ENCODE measurements around the gene TIAM2.
A peak's percentile ranks its signal among the peaks of the same experiment; 100 is the strongest.
"Not testable (repeated sequence)": the region's sequence is repeated elsewhere in the genome, so short reads cannot be mapped to it uniquely, and the experiment has no call there.

TIAM2 gene

DNA sequence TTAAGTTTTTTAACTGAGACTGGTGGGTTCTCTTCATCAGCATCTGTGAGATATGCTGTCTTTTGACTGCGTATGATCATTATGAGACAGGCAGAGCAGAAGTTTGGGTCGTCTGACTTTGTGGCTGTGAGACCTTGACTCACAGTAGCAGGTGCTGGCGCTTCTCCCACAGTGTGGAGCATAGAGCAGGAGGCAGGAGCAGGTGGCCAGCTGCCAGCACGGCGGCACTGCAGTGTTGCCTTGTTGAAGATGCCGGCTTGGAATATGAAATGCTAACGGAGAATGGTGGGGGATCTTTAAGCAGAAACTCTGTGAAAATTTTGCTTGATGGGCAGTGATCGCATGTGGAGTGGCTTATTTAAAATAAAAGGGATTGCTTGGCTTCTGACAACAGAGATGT is 105.0 kb downstream of the TIAM2 start:
- no peak for DNase-seq (ENCODE audit: low read depth)

DNA sequence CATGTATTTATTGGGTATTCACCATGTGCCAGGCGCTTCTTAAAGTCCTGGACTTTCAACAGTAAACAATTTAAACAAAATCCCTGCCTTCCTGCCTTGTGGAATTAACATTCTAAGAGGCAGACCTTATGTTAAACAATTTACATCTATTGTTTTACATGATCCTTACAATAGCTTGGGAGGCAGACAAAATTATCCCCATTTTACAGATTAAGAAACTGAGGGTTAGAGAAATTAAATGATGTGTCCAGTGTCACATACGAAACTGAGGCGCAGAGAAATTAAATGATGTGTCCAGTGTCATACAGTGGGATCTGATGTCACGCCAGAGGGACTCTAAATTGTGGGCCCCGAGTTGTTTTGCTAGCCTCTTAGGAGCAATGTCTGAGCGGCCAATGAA is 105.5 kb downstream of the TIAM2 start:
- DNase-seq (ENCODE audit: low read depth): no peak

DNA sequence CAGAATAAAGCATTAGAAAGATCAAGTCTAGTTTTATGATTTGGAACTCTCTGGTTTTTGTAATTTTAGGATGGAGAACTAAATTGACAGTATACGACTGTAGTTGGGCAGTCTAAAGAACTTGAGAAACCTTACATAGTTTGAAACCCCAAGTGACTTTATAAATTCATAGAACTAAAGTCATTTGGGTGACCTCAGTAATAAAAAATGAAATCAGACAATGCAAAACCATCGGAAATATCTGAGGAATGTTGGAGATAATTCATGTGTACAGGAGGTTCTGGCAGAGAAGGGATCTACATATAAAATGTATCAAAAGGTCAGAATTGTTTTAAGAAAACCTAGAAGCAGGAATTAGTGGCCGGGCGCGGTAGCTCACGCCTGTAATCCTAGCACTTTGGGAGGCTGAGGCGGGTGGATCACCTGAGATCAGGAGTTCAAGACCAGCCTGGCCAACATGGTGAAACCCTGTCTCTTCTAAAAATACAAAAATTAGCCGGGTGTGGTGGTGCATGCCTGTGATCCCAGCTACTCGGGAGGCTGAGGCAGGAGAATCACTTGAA is 108.0 kb downstream of the TIAM2 start:
- DNase-seq (ENCODE audit: low read depth): not testable (repeated sequence)

GRCh38 chr6:155103816-155104366 is 108.8 kb downstream of the TIAM2 start:
- peak; percentile 16 for DNase-seq (ENCODE audit: low read depth)

DNA sequence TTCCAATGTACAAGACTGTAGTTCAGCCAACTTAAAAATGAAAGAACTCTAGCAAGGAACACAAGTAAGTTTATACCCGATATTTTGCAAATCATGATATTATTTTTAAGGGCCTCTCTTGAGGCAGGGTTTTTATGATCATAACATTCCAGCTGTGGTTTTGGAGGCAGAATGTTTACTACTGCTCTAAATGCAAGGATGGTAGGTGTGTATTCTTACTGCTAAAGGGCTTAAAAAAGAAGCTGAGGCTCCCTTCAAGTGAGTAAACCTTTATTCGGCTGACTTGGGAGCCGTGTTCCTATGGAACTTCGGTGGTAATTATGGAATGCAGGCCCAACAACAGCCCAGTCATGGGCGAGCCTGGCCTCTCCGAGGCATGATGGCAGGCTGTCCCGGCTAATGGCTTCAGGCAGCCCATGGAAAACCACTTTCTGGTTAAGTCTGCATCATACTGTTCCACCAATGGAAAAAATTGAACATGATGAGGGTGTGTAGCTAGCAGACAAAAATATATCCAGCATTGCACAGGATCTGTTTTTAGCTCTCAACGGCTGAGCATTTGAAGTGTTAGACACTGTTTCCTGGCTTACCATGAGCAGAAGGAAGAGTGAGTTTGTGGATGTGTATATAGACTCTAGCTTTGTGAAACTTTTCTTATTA is 111.5 kb downstream of the TIAM2 start:
- DNase-seq (ENCODE audit: low read depth): no peak

- no peak for DNase-seq (ENCODE audit: low read depth)
These were observed 112.4 kb downstream of the TIAM2 start for GRCh38 chr6:155107432-155108069.

GRCh38 chr6:155108070-155108820 is 113.1 kb downstream of the TIAM2 start:
- DNase-seq (ENCODE audit: low read depth): no peak

DNA sequence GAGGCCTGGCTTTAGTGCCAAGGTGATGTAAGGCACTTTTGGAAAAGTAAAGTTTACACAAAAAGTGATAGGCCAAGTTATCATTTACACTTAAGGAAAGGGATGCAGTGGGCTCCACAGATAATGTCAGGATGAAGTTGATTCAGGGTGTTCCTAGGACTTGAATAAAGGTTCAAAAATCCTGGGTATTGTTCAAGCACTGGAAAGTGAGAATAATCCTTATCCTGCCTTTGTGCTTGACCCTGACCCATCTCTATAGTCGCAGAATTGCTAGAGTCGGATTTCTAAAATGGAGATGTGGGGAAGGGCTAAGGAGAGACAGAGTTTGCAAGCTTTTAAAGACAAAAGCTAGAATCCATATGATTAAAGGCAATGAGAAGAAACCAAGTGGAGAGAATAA is 115.6 kb downstream of the TIAM2 start:
- no peak for DNase-seq (ENCODE audit: low read depth)

- DNase-seq (ENCODE audit: low read depth): no peak
These were observed 117.6 kb downstream of the TIAM2 start for GRCh38 chr6:155112757-155113156.

GRCh38 chr6:155115893-155116570 is 120.9 kb downstream of the TIAM2 start:
- DNase-seq (ENCODE audit: low read depth): no peak

DNA sequence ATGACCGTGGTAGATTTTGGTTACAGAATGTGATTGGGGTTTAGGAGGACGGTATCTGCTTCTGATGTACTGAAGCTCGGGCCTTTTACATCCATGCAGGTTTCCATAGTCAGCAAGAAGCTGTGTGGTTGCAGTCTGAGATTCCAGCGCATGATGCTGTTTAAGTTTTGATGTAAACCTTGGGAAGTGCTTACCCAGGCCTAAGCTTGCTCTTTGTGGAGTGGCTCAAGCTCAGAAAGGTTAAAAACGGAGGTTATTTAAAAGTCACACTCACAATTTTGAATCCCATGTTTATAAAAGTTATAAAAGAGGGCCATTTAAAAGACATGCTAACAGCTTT is 121.4 kb downstream of the TIAM2 start:
- no peak for DNase-seq (ENCODE audit: low read depth)

DNA sequence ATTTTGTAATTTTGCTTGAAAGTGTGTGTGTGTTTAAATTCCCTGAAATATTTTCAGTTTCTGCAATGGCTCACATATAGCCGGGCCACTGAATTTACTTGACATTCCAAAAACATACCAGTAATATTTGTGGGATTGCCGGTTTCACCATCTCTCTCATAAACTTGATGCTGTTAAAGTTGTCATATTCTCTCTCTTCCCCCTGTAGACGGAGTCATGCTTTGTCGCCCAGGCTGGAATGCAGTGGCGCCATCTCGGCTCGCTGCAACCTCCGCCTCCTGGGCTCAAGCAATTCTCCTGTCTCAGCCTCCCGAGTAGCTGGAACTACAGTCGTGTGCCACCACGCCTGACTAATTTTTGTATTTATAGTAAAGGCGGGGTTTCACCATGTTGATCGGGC is 122.1 kb downstream of the TIAM2 start:
- DNase-seq (ENCODE audit: low read depth): no peak

DNA sequence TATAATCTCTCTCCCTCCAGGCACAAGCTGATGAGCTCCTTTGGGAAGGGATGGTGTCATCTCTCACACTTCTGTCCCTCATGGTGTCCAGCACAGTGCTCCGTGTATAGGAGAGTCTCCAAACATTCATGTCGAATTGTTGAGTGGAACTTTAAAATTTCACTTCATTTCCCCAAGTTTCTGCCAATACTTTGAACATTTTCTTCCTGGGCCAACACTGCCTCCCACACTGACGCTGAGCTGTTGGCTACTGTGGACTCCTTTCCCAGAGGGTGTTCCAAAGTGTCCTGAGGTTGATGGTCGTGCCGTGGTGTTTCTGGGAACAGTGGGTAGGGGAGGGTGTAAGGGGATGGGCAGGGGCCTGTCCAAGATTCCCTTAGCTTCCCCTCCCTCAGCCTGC is 122.7 kb downstream of the TIAM2 start:
- no peak for DNase-seq (ENCODE audit: low read depth)

- not testable (repeated sequence) for DNase-seq (ENCODE audit: low read depth)
These were observed 124.1 kb downstream of the TIAM2 start for GRCh38 chr6:155119201-155119600.

GRCh38 chr6:155120034-155120433 is 124.9 kb downstream of the TIAM2 start:
- no peak for DNase-seq (ENCODE audit: low read depth)

DNA sequence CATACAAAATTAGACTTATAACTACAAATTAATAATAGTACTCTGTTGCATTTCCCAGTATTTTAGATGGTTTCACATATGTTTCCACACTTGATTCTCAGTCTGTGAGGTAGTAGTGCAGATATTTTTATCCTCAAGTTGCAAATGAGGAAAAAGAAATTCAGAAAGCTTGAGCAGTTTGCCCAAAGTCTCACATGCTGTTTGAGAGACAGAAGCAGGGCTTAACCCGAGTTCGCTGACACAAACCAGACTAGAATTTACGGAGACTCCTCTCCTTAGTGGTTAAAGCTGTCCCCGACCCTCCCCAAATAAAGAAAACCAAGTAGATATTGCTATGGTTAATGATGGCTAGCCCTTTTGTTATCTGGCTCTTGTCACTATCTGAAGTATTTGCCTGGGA is 126.2 kb downstream of the TIAM2 start:
- no peak for DNase-seq (ENCODE audit: low read depth)

GRCh38 chr6:155121699-155122098 is 126.6 kb downstream of the TIAM2 start:
- no peak for DNase-seq (ENCODE audit: low read depth)

DNA sequence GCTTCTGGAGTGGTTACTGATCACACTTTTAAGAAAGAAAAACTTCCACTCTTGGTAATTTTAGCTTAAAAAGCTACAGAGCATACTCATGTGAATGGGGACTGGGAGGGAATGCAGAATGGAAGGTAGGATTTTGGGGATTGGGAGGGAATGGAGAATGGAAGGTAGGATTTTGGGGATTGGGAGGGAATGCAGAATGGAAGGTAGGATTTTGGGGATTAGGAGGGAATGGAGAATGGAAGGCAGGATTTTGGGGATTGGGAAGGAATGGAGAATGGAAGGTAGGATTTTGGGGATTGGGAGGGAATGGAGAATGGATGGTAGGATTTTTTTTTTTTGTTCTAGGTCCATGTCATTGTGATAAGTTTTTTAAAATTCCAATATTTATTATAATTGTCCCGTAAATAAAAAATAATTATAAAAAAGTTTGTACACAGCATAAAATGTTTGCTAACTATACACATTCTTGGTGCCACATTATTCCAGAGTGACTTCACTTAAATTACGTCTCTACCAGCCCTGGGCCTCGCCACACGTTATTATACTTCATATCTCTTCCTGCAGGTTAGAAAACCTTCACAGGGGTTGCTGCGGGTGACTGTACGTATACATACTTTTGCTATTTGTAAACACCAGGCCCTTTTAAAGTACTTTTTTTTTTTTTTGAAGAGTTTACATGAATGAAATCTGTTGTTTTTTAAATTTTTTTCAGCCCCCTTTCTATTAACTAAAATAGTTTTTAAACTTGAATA is 127.3 kb downstream of the TIAM2 start:
- no peak for DNase-seq (ENCODE audit: low read depth)

DNA sequence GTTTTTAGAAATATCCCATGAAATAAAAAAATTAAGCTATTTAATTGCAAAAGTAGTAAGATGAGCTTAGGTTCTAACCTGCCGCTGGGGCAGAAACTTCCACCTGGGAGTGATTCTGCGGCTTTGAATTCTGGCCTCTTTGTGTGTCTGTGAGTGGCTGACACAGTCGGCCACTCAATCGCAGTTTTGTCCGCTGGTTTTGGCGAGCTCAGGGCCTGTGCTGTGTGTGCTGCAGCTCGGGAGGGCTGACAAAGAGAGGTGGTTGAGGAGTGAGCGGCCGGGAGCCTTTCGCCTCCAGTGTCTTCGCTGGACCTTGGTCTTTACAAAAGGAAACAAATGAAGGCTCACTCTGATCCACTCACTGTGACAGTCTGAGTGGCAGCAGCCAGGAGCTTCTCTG is 128.4 kb downstream of the TIAM2 start:
- no peak for DNase-seq (ENCODE audit: low read depth)

DNA sequence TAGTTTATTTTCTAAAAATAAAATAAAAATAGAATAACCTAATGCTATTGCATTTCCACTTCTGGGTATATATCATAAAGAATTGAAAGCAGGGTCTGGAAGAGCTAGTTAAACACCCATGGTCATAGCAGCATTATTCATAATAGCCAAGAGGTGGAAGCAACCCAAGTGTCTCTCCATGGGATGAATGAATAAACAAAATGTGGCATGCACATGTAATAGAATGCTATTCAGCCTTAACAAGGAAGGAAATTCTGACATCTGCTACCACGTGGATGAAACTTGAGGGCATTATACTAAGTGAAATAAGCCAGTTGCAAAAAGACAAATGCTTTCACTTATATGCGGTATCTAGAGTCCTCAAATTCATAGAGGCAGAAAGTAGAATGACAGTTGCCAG is 130.8 kb downstream of the TIAM2 start:
- DNase-seq (ENCODE audit: low read depth): no peak

GRCh38 chr6:155126727-155127439 is 131.8 kb downstream of the TIAM2 start:
- peak; percentile 54 for DNase-seq (ENCODE audit: low read depth)

All from activated T-cell treated with anti-CD3 and anti-CD28 coated beads for 24 hours (primary cell).